Endothelial cell of umbilical vein (primary cell): ENCODE data around the gene WDR48. TPM values are rescaled to one million over a fixed set of nuclear protein-coding genes. Genes with fewer than 3 reads are reported as not detected.

Source experiments
- BruUV-seq: library from RNA; stranded (reverse); fragments of 400-500 nt; replicated peaks from 2 replicates; lab custom pipeline; 2021; lab: Mats Ljungman, UMichigan
- CTCF ChIA-PET: fragments of 300-600, 350-600 bp; sonication (Branson Sonifier 250); formaldehyde crosslinking; loops from one replicate; lab custom pipeline; 2021; ENCODE audit warnings: antibody characterized with exemption, inconsistent platforms; lab: Charles Lee
- POLR2A ChIA-PET: fragments of 300-600, 350-600 bp; sonication (Branson Sonifier 250); formaldehyde crosslinking; loops from one replicate; lab custom pipeline; 2021; ENCODE audit warnings: antibody characterized with exemption, inconsistent platforms; lab: Charles Lee
- DNase-seq: peaks from one replicate; pipeline ENCODE4 v3.0.0-alpha.2; 2011; ENCODE audit warnings: low read depth, low spot score
- FAIRE-seq: peaks from 2 replicates; lab custom pipeline; 2011; peaks lifted over from hg19 to GRCh38; lab: Jason Lieb, UNC
- H2AFZ ChIP-seq: 2 replicates; pipeline ENCODE4 v1.6.0; 2012; ENCODE audit warnings: low read depth, low read length, control low read depth, inconsistent platforms
- H3K27ac ChIP-seq: 2 replicates; pipeline ENCODE4 v1.5.1; 2011; ENCODE audit warnings: low read depth, mild to moderate bottlenecking, control low read depth, low read length, moderate library complexity; ENCODE audit not compliant: insufficient read depth
- H3K27me3 ChIP-seq, 2 experiments: 2 replicates each; pipeline versions ENCODE4 v1.6.0 to v1.6.1; 2011; ENCODE audit warnings: low read length in 2 of 2, mixed read lengths in 1 of 2; ENCODE audit not compliant: control insufficient read depth in 2 of 2, insufficient read depth in 2 of 2
- H3K36me3 ChIP-seq, 2 experiments: 2 replicates in 1 of 2; 3 replicates in 1 of 2; pipeline ENCODE4 v1.5.1; 2011; ENCODE audit warnings: low read length in 2 of 2, mild to moderate bottlenecking in 1 of 2, moderate library complexity in 1 of 2; ENCODE audit not compliant: control insufficient read depth in 2 of 2, insufficient read depth in 2 of 2; ENCODE audit errors: extremely low read depth in 1 of 2
- H3K4me1 ChIP-seq: 3 replicates; pipeline ENCODE4 v1.5.1; 2011; ENCODE audit warnings: mild to moderate bottlenecking, low read length; ENCODE audit not compliant: control insufficient read depth, insufficient read depth; ENCODE audit errors: extremely low read depth
- H3K4me2 ChIP-seq: 2 replicates; pipeline ENCODE4 v1.6.1; 2011; ENCODE audit warnings: low read length, control low read depth, mixed read lengths; ENCODE audit not compliant: insufficient read depth
- H3K4me3 ChIP-seq, 3 experiments: fragments of 200-600 bp in 1 of 3; sonication (generic), shearing (Covaris generic) in 1 of 3; replicated peaks in 1 of 3; 2 replicates each; pipeline ENCODE4 v1.5.1; 2011 to 2016; ENCODE audit warnings: control low read depth in 3 of 3, low read length in 3 of 3, mild to moderate bottlenecking in 2 of 3, inconsistent platforms in 1 of 3, low read depth in 1 of 3, moderate library complexity in 1 of 3; ENCODE audit not compliant: insufficient read depth in 1 of 3
- H3K79me2 ChIP-seq: 2 replicates; pipeline ENCODE4 v1.6.0; 2012; ENCODE audit warnings: low read length, inconsistent platforms; ENCODE audit not compliant: control insufficient read depth, insufficient read depth
- H3K9ac ChIP-seq: replicated peaks from 2 replicates; pipeline ENCODE3; 2011; ENCODE audit warnings: low read length, control low read depth; ENCODE audit not compliant: insufficient read depth; ENCODE audit errors: extremely low read depth
- H3K9me1 ChIP-seq: replicated peaks from 3 replicates; pipeline ENCODE4 v1.6.0; 2011; ENCODE audit warnings: mild to moderate bottlenecking, low read length; ENCODE audit not compliant: control insufficient read depth, insufficient read depth; ENCODE audit errors: extremely low read depth
- H3K9me3 ChIP-seq: replicated peaks from 2 replicates; pipeline ENCODE4 v1.5.1; 2012; ENCODE audit warnings: low read length, inconsistent platforms; ENCODE audit not compliant: control insufficient read depth, insufficient read depth
- H4K20me1 ChIP-seq: replicated peaks from 2 replicates; pipeline ENCODE3; 2011; ENCODE audit warnings: mild to moderate bottlenecking, low read length; ENCODE audit not compliant: control insufficient read depth, insufficient read depth; ENCODE audit errors: extremely low read depth
- CTCF ChIP-seq, 2 donors: IDR thresholded peaks; 1 replicate in 1 of 2; 2 replicates in 1 of 2; pipeline ENCODE4 v1.5.1; 2011; ENCODE audit warnings: low read length in 2 of 2, mild to moderate bottlenecking in 2 of 2, moderate library complexity in 2 of 2, control low read depth in 1 of 2, inconsistent platforms in 1 of 2, low read depth in 1 of 2; ENCODE audit not compliant: insufficient read depth in 1 of 2; ENCODE audit errors: extremely low read depth in 1 of 2
- EZH2 ChIP-seq: IDR thresholded peaks from 2 replicates; pipeline ENCODE4 v1.6.1; 2012; ENCODE audit warnings: borderline replicate concordance, low read depth, mild to moderate bottlenecking, moderate library complexity, low read length, inconsistent platforms; ENCODE audit not compliant: severe bottlenecking
- JUN ChIP-seq: IDR thresholded peaks from 2 replicates; pipeline ENCODE4 v1.6.1; 2011; ENCODE audit warnings: borderline replicate concordance, low read depth; ENCODE audit not compliant: insufficient read length, insufficient read depth
- MAX ChIP-seq: IDR thresholded peaks from 2 replicates; pipeline ENCODE4 v1.6.1; 2011; ENCODE audit not compliant: insufficient read depth, insufficient read length
- MYC ChIP-seq: IDR thresholded peaks from one replicate; pipeline ENCODE4 v1.6.1; 2011; ENCODE audit warnings: mild to moderate bottlenecking, low read depth, low read length
- dilution Hi-C: fragments of 300-500 bp; cut with MboI; formaldehyde crosslinking; loops from one replicate; pipeline ENCODE4 v1.15.0; 2019; ENCODE audit warnings: low sequenced_read_pairs; ENCODE audit not compliant: extremely low pct_ligation_motif_present
- intact Hi-C: fragments of 100-400 bp; cut with micrococcal nuclease; formaldehyde crosslinking; loops from one replicate; pipeline ENCODE4 v1.10.0; 2022
- polyA plus RNA-seq, 4 experiments: library from polyadenylated mRNA; depleted of rRNA in 3 of 4; stranded (reverse) in 3 of 4; unstranded in 1 of 4; fragments of >200 nt; gene quantifications; 2 replicates each; pipeline versions ENCODE4 v1.2.1 to v1.2.3, GENCODE V29; 2011 to 2012; ENCODE audit warnings: missing spikeins in 1 of 4
- total RNA-seq: library from RNA; stranded (reverse); gene quantifications from 2 replicates; pipeline ENCODE4 v1.2.3, GENCODE V29; 2021

The WDR48 gene
- total and polyA plus RNA-seq, 2 donors (not counting 3 experiments of a cell fraction or from before 2014, with no cell fraction given) = 13.7 to 25.3 TPM

GRCh38 chr3:39090922-39091321, 39.1 kb downstream of the WDR48 start:
- POLR2A ChIA-PET = no interaction called here
- H3K4me3 ChIP-seq = no peak overlapping the region
- no peaks in the 10 kb centered on the region for H3K9me1 ChIP-seq
- H3K9me3 ChIP-seq = no peaks in the 10 kb centered on the region
- H3K9ac ChIP-seq = no peak overlapping the region
- H3K4me1 ChIP-seq = no peaks in the 10 kb centered on the region
- no peak overlapping the region for H2AFZ ChIP-seq
- TF ChIP-seq CTCF (IDR thresholded peaks at IDR 0.05; ENCODE audit: extremely low read depth in 1 of 2, insufficient read depth in 1 of 2, low read depth in 1 of 2, low read length in 2 of 2) (no peak), EZH2 (no peak), MAX (no peak), JUN (no peak), MYC (no peak)
- no peaks in the 10 kb centered on the region for H3K27me3 ChIP-seq
- no peak for DNase-seq
- BruUV-seq = no TSS peak
- FAIRE-seq = no peak
- no peaks in the 10 kb centered on the region for H3K79me2 ChIP-seq
- CTCF ChIA-PET = interaction anchor here (1.0 kb wide), 1 partner anchor 11 kb away, joined by 3 read pairs; no protein-coding TSS in a partner anchor
- no peaks in the 10 kb centered on the region for H4K20me1 ChIP-seq
- H3K4me2 ChIP-seq = no peak overlapping the region
- intact Hi-C loops = no loop called here
- peaks cover 11 to 19% of the 10 kb centered on the region in 2 experiments for H3K36me3 ChIP-seq
- no peak overlapping the region for H3K27ac ChIP-seq
- dilution Hi-C loops = no loop called here
